GM19468 (cell line): ENCODE data around the gene COX4I1.
"Not testable (repeated sequence)": the region's sequence is repeated elsewhere in the genome, so short reads cannot be mapped to it uniquely, and the experiment has no call there.

Experiments used
- ATAC-seq: cut with Tn5 transposase; IDR thresholded peaks from one replicate; pipeline ENCODE4 v1.9.1; 2021; ENCODE audit warnings: mild to moderate bottlenecking, moderate library complexity, moderate number of reproducible peaks; ENCODE audit not compliant: unreplicated experiment; ENCODE audit errors: extremely low read depth

COX4I1 gene

DNA sequence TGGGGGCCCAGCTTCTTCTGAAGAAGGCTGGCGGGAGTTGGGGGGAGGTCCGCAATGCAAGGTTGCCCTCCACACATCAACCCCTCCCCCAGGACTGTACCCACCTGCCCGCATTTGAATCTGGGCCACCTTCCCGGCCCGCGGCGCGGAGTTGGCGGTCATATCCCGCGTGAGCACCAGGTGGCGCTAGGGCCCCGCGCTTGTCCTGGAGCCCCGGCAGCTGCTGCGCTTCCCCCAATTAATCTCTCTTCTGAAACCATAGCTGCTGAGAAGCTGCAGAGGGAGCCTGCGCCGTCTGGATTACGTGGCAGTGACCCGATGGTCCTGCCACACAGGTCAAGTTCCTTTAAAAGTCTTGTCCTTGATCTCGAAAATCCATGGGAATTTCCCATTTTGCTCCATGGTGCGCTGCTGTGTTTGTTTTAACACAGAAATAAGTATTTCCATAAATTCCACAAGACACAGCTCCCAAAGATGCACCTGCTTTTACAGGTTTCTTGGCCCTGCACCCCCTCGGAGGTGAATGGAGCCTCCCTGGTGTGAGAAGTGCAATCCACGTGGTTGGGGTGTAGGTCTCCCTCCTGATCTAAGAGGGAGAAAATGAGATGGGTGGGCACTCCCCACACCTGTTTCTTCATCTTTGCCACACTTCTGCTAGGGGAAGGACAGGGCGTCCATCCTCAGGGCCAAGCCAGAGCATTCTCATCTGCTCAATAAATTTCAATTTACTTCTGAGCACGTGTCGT is 22.1 kb downstream of the COX4I1 start:
- no peak for ATAC-seq

DNA sequence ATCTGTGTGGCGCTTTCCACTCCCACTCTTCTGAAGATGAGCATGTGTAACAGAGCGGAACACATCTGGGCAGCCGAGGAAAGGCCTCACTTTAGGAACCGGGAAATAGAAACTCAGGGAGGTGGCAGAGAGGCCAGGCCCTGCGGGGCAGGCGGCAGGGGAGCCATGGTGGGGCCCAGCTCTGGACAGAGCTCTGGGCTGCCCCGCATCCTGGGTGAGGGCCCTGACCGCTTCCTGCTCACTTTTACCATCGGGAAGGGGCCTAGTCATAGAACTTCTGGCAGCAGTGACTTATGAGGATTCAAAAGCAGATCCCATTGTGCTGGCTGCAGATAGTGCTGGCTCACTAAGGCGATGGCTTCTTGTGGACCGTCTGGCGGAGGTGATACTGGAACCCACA is 22.6 kb downstream of the COX4I1 start:
- no peak for ATAC-seq

DNA sequence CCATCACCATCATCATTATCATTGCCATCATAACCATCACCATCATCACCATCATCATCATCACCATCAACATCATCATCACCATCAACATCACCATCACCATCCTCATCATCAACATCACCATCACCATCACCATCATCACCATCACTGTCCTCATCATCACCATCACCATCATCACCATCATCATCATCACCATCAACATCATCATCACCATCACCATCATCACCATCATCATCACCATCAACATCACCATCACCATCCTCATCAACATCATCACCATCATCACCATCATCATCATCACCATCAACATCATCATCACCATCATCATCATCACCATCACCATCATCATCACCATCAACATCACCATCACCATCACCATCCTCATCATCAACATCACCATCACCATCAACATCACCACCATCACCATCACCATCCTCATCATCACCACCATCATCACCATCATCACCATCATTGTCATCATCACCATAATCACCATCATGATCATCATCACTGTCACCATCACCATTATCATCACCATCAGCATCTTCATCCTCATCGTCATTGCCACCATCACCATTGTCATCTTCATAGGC is 23.9 kb downstream of the COX4I1 start:
- ATAC-seq = no peak

DNA sequence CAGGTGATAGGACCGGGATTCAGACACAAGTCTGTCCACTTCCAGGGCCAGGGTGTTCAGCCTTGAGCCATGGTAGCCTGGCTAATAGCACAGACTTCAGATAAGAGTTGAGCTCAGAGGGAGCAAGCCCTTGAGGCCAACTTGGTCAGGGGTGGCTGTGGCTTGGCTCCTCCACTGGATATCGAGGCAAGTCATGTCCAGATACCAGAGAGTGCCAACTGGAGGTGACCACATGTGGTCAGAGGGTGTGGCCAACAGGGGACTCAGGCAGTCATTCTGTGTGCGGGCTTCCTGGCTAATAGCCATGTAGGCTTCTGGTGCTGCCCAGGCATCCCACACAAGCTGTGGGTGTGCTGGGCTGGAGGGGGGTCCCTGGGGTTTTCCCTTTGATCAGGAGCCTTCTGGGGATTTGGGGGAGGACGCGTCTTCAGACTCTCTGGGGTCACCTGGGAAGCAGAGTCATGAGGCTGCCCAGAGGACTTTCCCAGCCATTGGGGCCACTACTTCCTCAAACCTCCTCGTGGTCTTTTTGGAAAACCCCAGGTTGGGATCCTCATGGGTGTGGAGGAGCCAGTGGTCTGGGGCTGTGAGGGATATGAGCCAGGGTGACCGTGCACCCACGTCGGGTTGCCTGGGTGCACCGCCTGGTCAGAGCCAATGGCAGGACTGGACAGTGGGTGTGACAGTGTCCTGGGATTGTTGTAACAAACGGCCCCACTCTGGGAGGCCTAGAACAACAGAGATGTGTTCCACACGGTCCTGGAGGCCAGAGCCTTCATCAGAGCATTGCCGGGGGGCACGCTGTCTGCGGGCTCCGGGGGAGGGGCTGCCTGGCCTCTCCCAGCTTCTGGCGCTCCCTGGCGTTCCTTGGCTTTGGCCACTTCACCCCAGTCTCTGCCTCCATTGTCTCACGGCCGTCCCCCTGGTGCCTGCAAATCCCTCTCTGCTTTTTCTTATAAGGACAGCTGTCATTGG is 25.0 kb downstream of the COX4I1 start:
- ATAC-seq = no peak

DNA sequence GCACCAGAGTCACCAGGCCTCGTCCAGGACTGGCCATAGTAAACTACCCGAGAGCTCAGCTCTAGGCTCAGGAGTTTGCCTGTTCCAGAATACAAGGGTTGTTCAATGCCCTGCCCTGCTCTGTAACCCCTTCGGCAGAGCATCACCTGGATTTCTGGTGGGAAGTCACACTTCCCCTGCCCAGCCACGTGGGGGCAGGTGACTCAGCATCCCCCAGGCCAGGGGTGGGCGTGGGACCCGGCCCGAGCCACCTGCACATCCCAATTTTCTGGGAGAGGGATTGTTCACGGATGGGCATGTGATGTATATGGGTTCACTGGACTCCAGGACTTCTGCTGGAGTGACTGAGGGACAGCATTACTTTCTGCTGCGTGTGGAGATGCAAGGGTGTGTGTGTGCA is 25.8 kb downstream of the COX4I1 start:
- no peak for ATAC-seq

DNA sequence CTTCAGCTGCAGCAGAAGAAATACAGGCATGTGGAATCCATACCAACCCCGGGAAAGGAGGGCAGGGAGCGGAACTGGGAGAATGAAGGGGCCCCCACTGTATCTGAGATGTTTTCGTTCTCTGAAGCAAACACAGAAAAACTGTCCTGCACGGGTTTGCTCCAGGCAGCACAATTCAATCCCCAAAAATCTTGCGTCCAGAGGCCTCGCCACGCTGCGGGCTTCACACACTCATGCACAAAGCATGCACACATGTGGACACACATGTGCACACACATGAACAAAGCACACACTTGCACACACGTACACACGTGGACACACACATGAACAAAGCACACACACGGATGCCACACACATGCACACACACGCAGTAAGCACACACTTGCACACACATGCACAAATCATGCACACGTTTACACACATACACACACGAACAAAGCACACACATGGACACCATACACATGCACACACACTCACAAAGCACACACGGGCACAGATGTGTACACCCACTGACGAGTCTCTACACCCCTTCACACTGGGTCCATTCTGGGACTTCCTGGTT is 27.3 kb downstream of the COX4I1 start:
- no peak for ATAC-seq

DNA sequence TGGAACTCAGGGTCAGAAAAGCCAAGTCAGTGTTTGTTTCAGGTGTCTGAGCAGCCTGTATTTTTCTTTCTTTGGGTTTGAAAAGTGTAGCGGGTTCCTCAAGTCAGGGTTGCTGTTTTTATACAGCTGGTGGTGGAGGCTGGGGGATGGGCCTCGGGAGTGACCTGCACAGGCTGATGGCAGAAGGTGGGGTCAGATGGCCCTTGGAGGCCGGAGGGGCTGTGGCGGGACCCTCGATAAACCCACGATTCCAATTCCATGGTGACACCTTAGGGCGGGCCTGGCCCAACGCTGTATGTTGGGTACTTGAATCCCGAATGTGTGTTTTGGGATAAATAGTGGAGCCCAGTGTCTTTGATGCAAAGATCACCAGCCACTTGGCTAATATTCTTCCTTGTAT is 28.7 kb downstream of the COX4I1 start:
- ATAC-seq = no peak

DNA sequence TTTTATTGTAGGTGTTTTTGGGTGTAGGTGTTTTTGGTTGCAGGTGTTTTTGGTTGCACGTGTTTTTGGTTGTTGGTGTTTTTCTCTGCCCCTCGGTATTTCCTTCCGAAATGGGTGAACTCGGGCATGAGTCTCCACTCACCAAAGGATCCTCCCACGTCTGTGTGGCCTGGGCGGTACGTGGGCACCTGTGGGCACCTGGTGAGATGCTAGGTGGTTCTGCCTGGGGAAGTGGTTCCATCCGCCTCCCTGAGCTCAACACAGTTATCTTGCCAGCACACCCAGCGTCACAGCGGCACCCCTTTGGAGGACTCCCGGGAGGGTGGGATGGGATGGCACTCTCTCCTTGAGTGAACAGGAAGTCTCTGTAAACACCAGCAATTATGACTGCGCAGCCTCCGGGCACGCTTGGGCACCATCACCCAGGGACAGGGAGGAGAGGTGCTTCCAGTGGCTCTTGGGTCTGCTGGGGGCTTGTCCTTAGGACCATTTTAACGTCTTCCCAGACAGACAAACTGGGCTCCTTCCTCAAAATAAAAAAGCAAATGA is 29.8 kb downstream of the COX4I1 start:
- ATAC-seq = no peak

DNA sequence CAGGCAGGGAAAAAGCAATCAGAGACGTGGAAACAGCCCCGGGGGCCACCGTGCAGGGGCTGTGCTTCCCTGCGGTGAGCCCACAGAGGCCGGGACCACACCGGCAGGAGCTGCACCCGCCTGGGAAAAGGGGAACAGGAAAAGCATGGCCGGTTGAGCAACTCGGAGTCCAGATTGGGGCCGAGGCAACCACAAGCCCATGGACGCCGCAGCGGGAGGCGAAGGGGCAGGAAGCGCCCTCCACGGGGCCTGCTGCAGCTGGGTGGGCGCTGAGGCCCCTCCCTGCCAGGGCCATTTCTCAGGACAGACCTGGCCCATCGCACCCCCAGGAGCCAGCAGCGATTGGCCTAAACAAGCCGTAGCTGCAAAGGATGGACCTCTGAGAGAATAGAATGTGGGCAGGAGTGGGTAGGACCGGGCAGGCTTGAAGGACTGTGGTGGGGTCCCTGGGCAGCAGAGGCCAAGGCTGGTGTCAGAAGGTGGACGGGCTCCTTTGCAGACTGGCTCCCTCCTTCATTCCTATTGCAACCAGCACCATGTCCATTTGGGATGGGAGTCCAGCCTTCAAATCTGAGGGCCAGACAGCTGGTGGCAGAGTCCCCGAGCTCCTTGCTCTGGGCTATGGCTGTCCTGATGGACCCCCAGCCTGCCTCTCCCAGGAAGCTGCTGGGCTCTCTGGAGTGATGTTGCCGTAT is 30.4 kb downstream of the COX4I1 start:
- ATAC-seq = no peak

DNA sequence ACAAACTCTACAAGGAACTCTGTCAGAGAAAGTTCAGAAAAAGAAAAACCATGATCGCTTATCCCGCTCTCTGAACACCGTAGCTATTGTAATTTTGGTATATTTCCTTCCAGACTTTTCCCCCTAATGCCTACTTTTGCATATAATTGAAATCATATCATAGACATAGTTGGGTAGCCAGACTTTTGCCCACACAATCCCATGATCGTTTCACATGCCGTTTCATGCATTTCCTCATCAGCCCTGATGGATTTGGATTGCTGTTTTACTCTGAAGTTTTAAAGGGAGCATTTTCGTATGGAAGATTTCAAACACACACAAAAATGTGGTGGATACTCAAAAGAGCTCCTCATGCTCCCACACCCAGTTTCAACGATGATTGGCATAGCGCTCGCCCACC is 31.3 kb downstream of the COX4I1 start:
- no peak for ATAC-seq

DNA sequence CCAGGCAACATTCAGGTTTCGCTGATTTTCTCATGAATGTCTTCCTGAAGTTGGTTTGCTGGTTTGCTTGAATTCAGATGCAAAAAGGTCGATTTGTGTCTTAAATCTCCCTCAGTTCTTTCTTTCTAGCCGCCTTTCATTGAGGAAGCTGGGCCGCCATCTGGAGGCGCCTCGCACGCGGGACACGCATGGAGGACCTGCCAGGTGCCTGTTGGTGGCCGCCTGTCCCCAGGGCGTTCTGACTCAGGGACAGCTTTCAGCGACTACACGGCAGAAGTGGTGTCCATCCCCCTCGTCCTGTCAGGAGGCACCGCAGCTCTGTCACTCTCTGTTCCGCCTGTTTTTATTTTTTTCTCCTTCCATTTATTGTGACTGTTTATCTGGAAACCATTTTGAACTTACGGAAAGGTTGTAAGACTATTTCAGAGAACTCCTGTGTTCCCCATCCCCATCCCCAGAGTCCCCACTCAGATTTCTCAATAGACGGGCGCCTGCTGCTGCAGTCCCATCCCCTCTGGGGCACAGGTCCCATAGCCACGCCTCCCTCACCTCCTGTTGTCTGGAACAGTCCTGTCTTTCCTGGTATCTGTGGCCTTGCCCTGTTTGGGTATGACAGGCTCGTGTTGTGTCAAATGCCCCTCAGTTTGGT is 33.2 kb downstream of the COX4I1 start:
- peak; percentile 46 for ATAC-seq

DNA sequence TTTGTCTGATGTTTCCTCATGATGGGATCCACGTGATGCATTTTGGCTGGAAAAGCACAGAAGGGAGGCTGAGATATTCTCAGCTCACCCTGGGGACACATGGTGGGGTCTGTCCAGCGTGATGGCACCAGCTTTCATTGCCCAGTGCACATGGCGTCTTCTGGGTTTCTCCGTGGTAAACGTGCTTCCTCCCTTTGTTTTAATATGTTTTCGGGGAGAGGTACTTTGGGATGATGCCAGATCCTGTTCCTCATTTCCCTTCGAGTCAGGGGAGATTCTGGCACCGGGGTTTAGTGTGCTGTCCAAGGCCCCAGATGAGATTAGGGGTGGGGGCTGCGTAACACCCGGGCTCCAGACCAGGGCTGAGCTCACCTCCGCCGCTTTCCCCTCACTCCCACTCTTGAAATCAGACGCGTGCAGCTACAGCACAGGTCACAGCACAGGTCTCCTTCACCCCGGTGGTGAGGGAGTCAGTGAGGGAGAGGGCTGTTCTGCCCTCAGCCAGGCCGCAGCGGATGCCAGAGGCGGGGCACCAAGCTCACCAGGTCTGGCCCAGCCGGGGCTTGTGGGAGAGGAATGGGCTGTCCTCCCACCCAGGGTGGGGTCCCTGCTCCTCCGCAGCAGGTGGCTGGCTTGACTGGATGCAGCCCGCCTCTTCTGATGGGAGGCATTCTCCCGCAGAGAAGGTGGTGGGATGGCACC is 33.9 kb downstream of the COX4I1 start:
- ATAC-seq = no peak

DNA sequence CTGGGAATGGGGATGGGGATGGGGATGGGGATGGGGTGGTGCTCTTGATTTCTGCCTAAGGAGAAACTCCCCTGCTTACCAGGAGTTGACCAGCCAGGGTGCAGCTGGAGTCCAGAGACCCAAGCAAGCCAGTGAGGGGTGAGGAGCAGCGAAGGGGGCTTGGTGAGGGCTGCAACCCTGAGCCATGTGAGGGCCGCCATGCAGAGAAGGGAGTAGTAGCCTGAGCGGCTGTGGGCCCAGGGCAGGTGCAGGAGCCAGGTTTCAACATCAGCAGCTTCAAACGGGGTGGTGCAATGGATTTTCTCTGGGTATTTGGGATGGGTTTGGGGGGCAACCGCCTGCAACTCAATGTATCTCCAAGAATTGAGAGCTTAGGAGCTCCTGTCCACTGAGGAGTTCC is 35.2 kb downstream of the COX4I1 start:
- no peak for ATAC-seq

DNA sequence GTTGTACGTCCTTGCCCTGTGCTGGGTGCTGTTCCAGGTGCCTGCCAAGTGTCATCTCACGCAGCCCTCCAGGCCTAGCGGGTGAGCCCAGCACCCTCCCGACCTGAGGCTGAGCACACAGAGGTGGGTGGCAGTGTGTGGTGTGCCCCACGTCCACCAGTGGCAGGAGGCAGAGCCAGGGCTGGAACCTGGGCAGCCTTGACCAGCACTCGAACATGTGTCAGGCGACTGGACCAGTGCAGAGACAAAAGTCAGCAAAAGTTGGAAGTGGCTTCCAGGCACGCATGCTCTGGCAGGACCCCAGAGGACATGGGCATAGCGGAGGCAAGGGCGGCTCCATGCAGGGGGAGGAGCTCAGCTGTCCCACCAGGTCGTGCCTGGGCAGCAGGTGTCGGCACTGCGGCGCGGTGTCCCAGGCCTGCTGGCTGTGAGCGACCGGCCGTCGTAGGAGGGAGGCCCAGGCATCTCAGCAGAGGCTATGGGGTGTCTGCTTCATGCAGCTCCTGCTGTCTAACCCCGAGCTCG is 35.8 kb downstream of the COX4I1 start:
- no peak for ATAC-seq

DNA sequence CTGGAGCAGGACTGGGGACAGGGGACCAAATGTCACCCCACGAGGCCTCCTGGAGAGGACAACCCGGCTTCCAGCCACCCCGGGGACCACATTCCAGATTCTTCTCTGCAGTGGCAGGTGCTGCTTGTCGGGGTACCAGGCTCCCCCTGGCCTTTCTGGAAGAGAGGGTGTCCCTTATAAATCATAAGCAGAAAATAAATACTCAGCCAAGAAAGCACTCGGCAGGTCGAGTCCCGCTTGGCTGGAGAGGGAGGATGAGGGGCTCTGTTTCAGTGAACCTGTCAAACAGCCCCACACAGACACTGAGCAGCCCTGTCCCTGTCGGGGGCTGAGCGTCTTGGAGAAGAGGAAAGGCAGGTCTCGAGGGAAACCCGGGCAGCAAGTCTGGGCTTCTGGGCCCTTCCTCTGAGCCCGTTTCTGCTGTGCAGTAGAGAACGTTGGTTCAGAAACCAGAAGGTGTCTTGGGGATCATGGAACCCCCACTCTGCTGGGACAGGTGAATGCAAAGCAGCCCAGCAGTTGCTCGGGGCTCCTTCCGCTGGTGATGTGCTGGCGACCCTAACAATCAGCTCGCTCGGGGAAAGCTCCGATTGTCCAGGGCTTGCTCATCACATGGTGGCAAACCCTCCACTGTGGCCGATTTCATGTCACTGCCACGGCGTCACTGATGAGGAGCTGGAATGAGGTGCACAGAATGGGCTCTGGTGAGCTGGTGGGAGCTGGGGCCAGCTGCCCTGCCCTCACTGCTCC is 36.6 kb downstream of the COX4I1 start:
- no peak for ATAC-seq

DNA sequence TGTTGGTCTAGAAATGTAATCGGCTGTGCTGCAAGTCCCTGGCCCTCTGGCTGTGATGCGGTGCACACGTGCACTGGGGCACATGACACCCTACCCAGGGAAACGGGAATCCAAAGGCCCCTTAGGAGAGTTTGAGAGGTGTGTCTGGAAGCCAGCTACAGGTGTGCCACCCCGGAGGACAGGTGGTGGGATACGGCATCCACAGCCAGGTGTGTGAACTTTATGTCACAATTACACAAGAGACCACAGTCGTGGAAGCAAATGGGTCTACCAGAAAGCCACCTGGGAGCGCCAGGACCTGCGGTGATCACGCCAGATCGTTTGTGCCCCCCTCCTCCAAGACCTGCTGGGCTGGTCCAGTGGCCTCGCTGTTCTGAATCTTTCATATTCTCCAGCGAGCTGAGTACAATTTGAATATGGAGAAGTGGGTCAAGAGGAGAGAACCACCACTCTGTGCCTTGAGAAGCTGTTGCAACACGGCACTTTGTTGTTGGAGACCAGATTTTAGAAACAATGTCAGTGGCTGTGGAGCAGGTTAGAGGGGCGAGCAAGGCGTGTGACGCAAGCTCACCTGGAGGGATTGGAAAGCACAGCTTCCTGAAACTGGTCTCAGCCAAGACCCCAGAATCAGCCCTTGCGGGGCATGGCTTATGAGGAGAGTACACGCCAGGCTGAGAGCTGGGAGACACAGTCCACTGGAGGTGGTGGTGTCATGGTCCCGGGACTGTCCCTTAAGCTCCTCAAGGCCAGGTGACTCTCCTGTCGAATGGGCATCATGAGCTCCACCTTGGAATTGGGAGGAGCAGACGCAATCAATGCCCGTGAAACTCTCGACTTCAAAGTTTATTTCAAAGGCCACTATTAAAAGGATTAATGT is 37.4 kb downstream of the COX4I1 start:
- no peak for ATAC-seq

DNA sequence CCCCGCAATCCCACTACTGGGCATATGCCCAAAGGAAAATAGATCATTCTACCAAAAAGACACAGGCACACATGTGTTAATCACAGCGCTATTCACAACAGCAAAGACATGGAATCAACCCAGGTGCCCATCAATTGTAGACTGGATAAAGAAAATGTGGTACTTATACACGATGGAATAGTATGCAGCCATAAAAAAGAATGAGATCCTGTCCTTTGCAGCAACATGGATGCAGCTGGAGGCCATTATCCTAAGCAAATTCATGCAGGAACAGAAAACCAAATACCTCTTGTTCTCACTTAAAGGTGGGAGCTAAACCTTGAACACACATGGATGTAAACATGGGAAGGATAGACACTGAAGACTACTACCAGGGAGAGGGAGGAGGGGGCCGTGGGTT is 38.2 kb downstream of the COX4I1 start:
- not testable (repeated sequence) for ATAC-seq
